Mesangial cell (primary cell): ENCODE data around the gene SELENOT. TPM values are rescaled to one million over a fixed set of nuclear protein-coding genes. Genes with fewer than 3 reads are reported as not detected.

Experiments used
- total RNA-seq: library from RNA; depleted of rRNA; stranded (reverse); fragments of >200 nt; gene quantifications from 2 replicates; pipeline ENCODE4 v1.2.3, GENCODE V29; 2015

Gene SELENOT
- total RNA-seq, result 65.8 and 103 TPM in 2 replicates

DNA sequence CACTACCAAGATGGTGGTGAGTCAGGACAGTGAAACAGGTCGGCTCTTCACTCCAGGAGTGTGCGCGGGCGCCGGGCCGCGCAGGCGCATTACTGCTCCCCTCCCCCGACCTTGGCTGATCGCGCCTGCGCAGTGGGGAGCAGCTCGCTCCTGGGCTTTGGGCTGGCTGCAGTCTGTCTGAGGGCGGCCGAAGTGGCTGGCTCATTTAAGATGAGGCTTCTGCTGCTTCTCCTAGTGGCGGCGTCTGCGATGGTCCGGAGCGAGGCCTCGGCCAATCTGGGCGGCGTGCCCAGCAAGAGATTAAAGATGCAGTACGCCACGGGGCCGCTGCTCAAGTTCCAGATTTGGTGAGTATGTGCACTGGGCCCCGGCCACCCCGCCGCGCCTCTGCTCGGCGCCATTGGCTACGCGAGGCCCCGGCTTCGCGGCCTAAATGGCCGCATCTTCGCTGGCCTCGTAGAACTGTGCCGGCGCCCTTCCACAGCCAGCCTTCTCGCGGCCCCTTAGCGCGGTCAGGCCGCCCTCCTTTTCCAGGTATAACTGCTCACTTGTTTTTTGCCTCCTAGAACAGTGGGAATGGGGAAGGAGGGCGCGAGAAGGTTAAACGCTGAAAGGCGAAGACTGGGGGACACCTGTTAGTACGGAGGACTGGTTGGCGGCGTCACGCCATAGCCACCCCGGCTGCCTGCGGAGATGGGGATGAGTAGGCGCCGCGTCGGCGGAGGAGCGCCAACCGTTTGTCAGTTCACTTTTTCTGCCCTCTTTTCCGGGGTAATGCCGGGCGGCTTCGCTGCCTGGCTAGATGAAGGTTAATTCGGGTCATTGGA lies at the start of gene SELENOT:
Gene SELENOT (plus strand): TSS at position 169 of the 827 bp plus-strand sequence. CDS start 42 bp downstream, at position 211.

Other genes with a start within 250 kb of the SELENOT start
- 13.5 and 17.4 TPM in 2 replicates for gene TSC22D2, start 195.0 kb upstream of the SELENOT start, total RNA-seq
- 185 and 209 TPM in 2 replicates for gene SERP1, start 56.8 kb upstream of the SELENOT start, total RNA-seq
- gene EIF2A, start 56.5 kb upstream of the SELENOT start, total RNA-seq, result 92.4 and 105 TPM in 2 replicates
- gene ERICH6, start 100.6 kb downstream of the SELENOT start, total RNA-seq, result not detected in 2 replicates
- 36.5 and 47.7 TPM in 2 replicates for gene SIAH2, start 159.8 kb downstream of the SELENOT start, total RNA-seq